HG03442 (cell line): ENCODE results near the gene FARP1.
"Not testable (repeated sequence)": the region's sequence is repeated elsewhere in the genome, so short reads cannot be mapped to it uniquely, and the experiment has no call there.

Experiments used
- ATAC-seq: cut with Tn5 transposase; IDR thresholded peaks from one replicate; pipeline ENCODE4 v1.9.1; 2021; ENCODE audit warnings: mild to moderate bottlenecking, moderate library complexity; ENCODE audit not compliant: unreplicated experiment

Gene FARP1

DNA sequence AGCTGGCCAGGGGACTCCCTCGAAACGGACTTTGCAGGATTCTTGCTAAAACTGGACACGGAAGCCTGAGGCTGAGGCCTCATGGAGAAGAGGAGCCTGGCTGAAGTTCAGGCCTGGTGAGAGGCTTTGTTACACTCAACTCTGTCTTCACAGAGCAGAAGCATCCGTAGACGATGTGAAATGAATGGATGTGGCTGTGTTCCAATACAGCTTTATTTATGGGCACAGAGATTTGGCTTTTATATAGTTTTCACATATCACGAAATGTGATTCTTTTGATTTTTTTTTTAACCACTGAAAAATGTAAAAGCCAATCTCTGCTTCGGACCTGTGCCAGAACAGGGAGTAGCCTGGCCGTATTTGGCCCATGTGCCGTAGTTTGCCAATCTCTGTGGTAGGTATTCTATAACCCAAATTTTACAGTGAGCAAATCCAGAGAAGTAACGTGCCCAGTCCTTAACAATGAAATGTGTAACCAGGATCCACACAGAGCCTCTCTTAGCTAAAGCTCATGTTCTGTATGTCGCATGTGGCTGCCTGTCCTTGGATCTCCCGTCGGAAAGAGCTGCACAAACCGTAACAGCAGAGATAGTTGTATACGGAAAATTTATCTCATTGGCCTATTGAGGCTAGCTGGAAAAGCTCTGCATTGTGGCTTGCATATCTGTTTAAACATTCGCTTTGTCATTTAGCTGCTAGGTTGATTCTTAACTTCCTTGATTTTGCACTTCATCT is 205.7 kb downstream of the FARP1 start:
- no peak for ATAC-seq

DNA sequence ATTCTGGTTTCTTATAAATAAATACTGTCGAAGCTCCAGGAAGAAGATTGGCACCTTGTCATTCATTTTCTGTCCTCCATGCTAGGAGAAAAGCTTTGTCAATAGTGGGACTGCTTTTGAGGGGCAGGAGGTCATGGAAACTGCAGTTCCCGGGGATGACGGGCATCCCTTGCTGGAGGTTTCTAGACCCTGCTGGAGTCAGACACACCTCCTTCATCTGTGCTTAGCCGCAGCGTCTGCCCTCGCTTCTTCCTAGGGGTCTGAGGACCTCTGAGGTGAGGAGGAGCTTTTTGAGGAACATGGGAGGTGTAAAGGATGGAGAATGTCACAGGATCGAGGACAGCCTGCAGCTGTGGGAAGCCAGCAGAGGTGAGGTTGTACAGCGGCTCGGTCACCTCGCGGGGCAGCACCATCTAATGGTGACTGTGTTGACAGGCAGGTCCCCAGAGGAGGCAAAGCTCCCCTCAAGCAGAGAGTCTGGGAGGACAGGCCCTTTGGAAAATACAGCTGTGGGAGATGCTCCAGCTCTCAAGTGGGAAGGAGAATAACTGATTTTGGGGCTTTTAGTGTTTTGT is 206.9 kb downstream of the FARP1 start:
- no peak for ATAC-seq

DNA sequence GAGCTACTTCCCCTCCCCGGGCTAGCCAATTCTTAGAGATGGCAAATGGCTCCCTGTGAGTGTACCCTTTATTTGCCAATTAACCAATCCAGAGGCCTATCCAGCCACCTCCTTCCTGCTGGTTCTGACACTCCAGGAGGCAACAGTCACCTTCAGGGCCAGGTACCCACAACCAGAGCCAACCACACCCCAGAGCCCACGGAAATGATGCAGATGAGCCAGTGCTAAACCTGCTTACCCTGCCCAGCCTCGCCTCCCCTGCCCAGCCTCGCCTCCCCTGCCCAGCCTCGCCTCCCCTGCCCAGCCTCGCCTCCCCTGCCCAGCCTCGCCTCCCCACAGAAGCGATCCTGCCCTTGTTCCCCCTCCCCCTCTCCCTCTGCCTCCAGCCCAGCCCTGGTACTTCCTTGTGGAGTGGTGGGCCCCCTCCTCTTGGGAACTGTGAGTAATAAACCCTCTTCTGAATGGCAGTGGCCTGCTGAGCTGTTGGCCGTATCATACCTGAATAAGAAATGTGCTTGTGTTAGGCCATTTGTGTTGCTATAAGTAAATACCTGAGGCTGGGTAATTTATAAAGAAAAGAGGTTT is 207.9 kb downstream of the FARP1 start:
- ATAC-seq: no peak

DNA sequence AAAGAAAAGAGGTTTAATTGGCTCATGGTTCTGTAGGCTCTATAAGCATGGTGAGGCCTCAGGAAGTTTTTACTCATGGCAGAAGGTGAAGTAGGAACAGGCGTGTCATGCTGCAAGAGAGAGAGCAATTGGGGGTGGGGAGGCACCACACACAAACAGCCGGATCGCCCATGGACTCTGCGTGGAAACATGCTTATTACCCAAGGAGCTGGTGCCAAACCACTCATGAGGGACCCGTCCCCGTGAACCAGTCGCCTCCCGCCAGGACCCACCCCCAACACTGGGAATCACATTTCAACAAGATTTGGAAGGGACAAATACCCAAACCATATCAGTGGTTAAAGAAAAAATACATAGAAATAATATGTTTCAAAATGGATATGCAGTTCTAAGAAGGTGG is 208.7 kb downstream of the FARP1 start:
- ATAC-seq: no peak

DNA sequence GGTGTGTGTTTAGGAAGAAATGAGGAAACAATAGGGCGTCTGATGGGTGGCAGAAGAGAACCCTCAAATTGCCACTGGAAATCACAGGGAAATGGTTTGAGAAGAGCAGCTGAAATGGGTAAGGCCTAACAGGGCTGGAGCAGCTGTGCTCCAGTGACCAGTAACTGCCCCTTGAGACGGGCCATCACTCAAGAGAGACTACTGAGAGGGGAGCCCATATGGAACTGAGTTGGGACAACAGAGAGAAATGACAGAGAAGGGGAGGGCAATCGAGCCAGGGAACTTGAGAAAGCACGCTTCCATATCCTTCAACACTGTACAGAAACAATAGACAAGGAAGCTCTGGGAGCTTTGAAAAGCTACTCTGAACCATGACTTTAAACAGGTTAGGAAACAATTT is 209.3 kb downstream of the FARP1 start:
- no peak for ATAC-seq

DNA sequence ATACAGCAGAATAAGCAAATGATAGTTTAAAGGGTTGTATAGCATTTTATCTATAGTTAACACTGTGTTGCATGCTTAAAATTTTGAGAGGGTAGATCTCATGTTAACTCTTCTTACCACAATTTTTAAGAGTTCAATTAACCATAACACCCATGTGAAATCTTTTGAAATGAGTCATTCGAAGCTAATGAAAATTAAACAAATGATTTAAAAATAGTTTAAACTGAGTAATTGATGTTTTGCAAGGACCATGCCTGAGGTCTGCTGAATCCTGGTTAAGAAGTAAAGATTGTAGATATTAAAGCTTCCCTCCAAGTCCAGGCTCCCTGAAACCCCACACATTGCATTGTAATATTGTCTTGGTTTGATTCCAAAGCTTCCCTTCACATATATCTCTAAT is 210.9 kb downstream of the FARP1 start:
- ATAC-seq: no peak

DNA sequence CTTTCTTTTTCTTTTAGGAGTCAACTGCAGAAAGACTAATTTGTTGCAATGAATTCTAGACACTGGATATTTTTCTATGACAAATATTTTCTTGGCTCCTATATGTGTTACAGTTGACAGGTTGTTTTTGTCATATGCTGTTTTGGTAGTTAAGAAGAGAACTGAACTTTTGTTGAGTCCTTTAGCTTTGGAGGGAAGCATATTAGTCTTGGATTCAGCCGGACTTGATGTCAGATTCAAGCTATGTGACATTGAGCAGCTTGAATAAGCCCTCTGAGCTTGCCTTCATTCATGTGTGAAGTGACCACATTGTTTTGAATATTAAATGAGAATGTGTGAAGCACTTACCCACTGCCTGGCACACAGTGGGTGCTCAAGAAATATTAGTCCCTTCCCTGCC is 216.0 kb downstream of the FARP1 start:
- ATAC-seq: no peak

DNA sequence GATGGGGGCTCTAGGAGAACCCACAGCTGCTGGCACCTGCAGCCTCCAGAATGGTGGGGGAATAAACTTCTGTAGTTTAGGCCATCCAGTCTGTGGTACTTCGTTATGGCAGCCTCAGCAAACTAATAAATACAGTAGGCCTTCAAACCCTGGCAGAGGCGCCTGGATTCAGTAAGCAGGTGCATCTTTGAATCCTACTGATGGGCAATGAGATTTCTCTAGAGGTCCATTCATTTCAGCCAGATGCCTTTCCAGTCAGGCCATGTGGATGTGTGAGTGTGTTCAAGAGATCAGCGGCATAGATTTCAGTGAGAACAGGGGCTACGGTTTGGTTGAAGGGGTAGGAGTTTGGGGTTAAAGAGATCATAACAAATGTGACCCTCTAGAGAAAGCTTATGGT is 217.7 kb downstream of the FARP1 start:
- no peak for ATAC-seq

DNA sequence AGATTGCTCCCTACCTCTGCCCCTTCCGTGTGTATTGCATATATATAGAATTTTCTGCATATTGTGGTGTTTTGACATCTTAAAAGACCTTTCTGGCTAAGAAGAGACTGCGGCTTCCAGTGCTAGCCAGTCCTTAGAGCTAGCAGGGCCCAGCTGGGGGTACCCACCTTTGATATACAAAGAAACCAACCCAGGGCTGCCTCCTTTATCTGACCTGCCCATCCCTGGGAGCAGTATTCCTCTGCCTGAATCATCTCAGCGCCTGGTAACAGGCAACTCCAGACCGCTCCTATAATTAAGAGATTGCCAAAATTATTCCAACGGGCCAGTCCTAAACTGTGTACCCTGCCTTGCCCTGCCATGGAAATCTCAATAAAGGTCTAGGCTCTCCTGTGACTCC is 220.4 kb downstream of the FARP1 start:
- ATAC-seq: no peak

DNA sequence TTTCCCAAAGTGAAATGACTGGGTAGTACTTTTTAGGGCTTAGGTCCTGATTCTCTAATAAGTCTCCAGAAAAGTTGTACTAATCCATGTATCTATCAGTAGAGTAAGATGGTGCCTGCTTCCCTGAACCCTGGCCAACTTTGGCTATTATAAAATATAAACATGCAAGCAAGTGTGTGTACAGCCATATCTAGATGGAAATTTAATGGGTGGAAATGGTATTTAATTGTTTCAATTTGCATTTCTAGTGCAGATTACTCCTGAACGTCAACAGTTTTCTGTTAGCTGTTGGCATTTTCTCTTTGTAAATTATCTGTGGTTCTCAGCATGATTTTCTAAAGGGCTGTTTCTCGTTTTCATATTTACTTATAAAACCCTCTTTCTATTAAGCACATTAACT is 221.3 kb downstream of the FARP1 start:
- ATAC-seq: no peak

DNA sequence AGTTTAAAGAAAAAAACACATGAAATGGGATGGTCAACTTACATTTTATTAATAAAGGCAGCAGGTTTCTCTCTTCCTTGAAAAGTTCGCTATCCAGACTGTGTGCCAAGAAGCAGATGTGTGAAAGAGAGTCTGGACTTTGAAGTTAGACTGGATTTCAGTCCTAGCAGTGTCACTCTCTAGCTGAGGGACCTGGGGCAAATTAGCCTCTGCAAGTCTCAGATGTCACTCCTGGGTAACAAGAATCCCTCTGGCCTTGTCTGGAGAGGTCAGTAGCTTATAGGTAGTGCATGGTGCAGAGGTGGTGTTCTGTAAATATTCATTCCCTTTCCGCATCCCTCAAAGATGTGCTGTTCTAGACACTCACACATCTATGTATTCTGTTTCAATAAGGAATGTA is 221.8 kb downstream of the FARP1 start:
- no peak for ATAC-seq

DNA sequence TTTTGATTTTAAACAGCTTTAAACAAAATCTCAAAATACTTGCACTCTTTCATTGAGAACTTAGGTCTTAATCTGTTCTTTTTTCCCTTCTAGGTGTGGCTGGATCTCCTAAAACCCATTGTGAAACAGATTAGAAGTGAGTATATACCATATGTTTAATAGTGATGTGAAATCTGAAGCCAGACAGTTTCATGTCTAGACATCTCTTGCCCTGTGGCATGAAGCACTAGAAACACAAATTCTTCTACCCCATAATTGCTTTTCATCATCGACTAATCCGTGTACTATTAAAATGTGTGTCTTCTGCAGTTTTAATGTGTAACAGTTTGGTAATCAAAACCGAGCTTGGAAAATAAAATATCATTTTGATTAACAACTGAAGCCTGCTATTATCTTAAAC is 222.4 kb downstream of the FARP1 start:
- ATAC-seq: no peak

DNA sequence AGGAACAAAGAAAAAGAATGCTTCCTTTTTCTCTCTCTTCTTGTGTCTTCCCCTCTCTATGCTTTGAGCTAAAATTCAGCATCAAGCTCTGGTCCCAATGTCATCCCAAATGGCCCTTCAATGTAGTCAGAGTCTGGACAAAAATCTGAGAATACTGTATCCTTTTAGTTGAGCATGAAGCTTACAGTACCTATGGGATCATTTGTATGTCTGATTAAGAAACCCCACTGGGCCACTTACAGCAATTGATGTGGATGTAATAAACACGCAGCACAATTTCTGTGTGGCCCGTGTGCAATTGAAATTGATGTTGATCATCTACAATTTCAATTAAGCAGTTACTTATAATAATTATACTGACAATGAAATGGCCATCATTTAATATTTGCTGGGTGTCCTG is 223.1 kb downstream of the FARP1 start:
- no peak for ATAC-seq

DNA sequence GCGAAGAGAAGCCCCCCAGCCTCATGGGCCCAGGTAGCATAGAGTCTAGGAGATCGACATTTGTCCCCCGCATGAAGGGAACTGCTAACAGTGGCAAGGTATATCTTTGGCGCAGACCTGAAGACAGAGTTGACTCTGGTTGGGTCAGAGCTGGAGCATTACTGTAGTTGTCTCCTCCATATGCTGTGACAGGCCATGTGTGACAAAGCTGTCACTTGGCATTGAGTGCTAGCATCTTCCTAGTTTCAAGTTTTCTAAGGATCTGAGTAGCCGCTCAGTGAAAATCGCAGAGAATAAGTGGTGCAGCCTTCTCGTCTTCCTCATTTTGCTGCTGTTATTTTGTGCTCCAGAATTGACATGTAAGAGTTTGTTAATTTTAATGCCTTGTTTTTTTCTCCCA is 223.5 kb downstream of the FARP1 start:
- no peak for ATAC-seq

DNA sequence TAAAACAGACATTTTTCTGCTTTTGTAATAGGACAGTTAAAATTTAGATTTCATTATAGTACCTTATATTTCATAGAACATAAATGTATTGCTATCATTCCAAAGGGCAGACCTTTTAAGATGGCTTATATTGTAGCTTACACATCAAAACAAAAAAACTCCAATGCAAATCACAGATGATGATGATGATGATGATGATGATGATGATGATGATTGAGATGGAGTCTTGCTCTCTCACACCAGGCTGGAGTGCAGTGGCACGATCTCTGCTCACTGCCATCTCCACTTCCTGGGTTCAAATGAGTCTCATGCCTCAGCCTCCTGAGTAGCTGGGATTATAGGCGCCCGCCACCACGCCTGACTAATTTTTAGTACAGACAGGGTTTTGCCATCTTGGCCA is 224.1 kb downstream of the FARP1 start:
- ATAC-seq: no peak

DNA sequence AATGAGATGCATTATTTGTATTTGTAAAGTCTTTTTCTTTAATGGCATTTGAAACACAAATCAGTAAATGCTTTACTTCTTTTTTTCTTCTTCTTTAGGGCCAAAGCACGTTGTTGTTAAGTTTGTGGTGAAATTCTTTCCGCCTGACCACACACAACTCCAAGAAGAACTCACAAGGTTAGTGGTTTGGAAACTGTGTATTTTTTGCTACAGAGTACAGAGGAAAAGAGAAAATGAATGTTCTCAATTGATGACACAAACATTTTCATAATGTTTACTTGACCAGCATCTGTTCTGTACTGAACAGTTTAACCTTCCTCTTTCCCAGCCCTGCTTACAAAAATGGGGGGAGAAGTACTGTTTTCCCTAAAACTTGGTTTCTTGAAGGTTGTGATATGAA is 225.1 kb downstream of the FARP1 start:
- no peak for ATAC-seq

DNA sequence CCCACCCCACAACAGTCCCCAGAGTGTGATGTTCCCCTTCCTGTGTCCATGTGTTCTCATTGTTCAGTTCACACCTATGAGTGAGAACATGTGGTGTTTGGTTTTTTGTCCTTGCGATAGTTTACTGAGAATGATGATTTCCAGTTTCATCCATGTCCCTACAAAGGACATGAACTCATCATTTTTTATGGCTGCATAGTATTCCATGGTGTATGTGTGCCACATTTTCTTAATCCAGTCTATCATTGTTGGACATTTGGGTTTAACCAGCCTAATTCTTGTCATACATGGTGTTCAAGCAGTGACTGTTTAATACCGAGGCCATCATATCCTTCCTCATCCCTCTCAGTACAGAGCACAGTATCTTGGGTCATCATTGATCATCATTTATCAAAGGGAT is 226.6 kb downstream of the FARP1 start:
- ATAC-seq: not testable (repeated sequence)

DNA sequence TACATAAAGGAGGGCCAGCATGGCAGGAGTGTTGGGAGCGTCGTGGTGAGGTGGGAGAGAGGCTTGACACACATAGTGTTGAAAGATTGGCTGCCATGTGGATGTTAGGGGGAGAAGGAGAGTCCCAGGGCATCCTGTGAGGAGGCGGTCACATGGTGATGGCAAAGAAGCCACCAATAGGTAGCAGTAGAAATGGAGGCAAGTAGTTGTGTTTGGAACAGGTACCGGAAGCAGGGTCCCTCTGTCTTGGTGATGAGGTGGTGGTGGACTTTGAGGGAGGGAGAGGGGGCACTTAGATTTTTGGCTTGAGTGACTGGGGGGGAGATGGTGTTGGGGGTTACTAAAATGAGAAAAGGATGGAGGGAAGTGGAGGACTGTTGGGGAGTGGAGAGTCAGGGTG is 227.4 kb downstream of the FARP1 start:
- ATAC-seq: no peak

DNA sequence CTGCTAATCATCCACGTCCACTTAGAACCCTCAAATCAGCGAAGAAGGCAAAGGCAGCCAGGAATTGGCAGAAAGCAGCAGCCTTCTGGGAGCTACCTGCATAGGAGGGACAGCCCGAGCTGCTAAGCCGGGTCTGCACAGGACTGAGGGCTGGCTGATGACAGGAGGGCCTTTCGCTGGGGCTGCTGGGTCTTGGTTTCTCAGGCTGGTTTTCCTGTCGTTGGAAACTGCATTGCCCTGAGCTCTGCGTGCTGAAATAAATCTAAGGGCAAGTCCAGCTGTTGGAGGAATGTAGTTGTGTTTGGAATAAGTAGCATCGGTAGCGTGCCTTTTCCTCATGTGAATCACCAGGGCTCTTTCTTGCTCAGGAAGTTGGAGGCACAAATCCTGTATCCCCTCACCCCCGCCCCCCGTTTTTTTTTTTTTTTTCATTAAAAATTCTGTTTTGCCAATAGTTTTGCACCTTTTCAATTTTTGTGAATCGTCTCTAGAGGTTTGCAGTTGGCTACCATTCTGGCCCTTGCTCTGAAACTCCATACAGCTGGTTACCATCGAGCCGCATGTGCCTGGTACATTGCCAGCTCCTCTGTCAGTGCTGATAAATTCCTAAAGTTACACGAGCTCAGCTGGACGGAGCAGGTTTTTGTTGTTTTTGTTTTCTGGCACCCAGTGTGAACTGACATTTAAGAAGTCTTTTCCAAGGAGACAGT is 228.1 kb downstream of the FARP1 start:
- ATAC-seq: no peak

DNA sequence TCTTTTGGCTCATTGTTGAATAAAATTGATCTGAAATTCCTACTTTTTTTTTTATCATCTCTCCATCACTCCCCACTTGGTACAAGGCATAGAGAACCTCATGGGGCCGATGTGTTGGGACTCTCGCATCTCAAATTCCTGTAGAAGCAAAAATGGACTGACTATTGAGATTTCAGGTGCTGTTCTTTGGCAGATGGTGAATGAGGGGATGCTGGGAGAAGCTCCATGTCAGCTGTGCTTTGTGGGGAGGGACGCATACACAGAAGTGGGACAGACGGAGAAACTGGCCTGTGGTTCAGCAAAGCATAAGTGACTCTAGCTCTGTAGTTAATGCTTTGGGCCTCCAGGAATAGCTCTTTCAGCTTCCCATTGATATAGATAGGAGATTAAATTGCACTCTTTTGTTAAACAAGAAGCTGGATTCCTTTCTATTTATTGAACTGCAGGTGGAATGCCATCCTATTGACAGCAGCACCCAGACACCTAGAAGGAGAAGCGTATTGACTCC is 228.7 kb downstream of the FARP1 start:
- no peak for ATAC-seq

DNA sequence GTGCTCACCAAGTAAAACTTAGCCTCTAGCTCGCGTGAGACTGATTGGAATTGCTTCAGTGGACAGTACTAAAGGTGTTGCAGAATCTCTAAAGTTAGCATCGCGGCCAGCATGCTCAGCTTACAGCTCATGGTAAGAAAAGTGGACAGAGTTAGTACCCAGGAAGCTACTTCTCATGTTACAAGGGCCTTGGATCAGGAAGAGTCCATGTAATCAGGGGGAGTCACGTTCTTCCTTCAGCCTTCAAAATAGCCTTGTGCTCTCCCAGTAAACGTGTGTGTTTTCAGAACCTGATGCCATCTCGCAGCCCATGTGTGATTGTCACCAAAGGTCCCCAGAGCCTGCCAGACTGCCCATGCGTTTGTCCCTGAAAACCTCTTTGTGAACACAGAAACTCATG is 230.0 kb downstream of the FARP1 start:
- ATAC-seq: no peak

DNA sequence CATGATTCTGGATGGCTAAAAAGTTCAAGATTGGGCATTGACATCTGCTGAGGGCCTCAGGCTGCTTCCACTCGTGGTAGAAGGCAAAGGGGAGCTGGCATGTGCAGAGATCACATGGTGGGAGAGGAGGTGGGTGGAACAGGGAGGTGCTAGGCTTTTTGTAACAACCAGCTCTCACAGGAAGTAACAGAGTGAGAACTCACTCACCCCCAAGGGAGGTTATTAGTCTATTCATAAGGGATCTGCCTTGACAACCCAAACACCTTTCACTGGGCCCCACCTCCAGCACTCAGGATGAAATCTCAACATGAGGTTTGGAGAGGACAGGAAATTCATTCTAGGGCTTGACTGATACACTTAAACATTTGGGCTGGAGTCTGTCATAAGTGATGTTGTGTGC is 231.9 kb downstream of the FARP1 start:
- ATAC-seq: no peak
